GM12878 (cell line): ENCODE measurements around the gene SH3BGRL2. TPM values are rescaled to one million over a fixed set of nuclear protein-coding genes. Genes with fewer than 3 reads are reported as not detected.

ENCODE experiments used
- ATAC-seq: fragments of 200-7000 bp; cut with Tn5 transposase; 3 replicates; pipeline ENCODE4 v1.9.1; 2020; ENCODE audit warnings: mild to moderate bottlenecking, moderate library complexity
- BruUV-seq: library from RNA; stranded (reverse); fragments of 400-500 nt; replicated peaks from 2 replicates; lab custom pipeline; 2021; lab: Mats Ljungman, UMichigan
- CTCF ChIA-PET: fragments of 300-600 bp; sonication (Branson Sonifier 250); formaldehyde crosslinking; extraction: SDS; loops from one replicate; lab custom pipeline; 2021; ENCODE audit warnings: inconsistent platforms; lab: Yijun Ruan, JAX
- POLR2A ChIA-PET: fragments of 350-600 bp; formaldehyde crosslinking; extraction: SDS; loops from one replicate; lab custom pipeline; 2021; ENCODE audit warnings: inconsistent platforms; lab: Charles Lee
- RAD21 ChIA-PET: fragments of 300-600 bp; sonication (Branson Sonifier 250); formaldehyde crosslinking; loops from one replicate; lab custom pipeline; 2023; ENCODE audit warnings: antibody characterized with exemption; ENCODE audit not compliant: unreplicated experiment; lab: Charles Lee
- SMC1A ChIA-PET: fragments of 300-600 bp; sonication (Branson Sonifier 250); formaldehyde crosslinking; loops from one replicate; lab custom pipeline; 2023; ENCODE audit not compliant: unreplicated experiment, uncharacterized antibody; lab: Charles Lee
- DNase-seq: peaks from one replicate; pipeline ENCODE4 v3.0.0-alpha.2; 2011; ENCODE audit warnings: low read depth, low spot score
- FAIRE-seq: peaks from 3 replicates; lab custom pipeline; 2011; peaks lifted over from hg19 to GRCh38; lab: Jason Lieb, UNC
- H2AFZ ChIP-seq: 2 replicates; pipeline ENCODE4 v1.6.0; 2011; ENCODE audit warnings: low read depth, low read length, control low read depth; ENCODE audit not compliant: control insufficient read depth
- H3K27ac ChIP-seq: 2 replicates; pipeline ENCODE4 v1.5.1; 2011; ENCODE audit warnings: control low read depth; ENCODE audit not compliant: control insufficient read depth, insufficient read depth
- H3K27me3 ChIP-seq, 2 experiments: replicated peaks in 1 of 2; 2 replicates each; pipeline versions ENCODE4 v1.6.0 to v1.6.1; 2011; ENCODE audit warnings: low read length in 1 of 2; ENCODE audit not compliant: control insufficient read depth in 2 of 2, insufficient read depth in 2 of 2
- H3K36me3 ChIP-seq, 2 experiments: 2 replicates each; pipeline ENCODE4 v1.5.1; 2011; ENCODE audit warnings: low read length in 1 of 2; ENCODE audit not compliant: control insufficient read depth in 2 of 2, insufficient read depth in 2 of 2
- H3K4me1 ChIP-seq: 2 replicates; pipeline ENCODE4 v1.6.1; 2011; ENCODE audit warnings: mild to moderate bottlenecking, low read length, moderate library complexity, mixed read lengths; ENCODE audit not compliant: control insufficient read depth, insufficient read depth
- H3K4me2 ChIP-seq: 2 replicates; pipeline ENCODE4 v1.6.0; 2011; ENCODE audit warnings: control low read depth; ENCODE audit not compliant: control insufficient read depth, insufficient read depth
- H3K4me3 ChIP-seq: fragments of 200-600 bp; sonication (generic); 2 replicates; pipeline ENCODE4 v1.5.1; 2016
- H3K79me2 ChIP-seq: 2 replicates; pipeline ENCODE4 v1.6.0; 2011; ENCODE audit warnings: low read length; ENCODE audit not compliant: control insufficient read depth, insufficient read depth
- H3K9ac ChIP-seq: 2 replicates; pipeline ENCODE4 v1.8.0; 2011; ENCODE audit warnings: low read length, control low read depth, mixed read lengths; ENCODE audit not compliant: control insufficient read depth, insufficient read depth
- H3K9me3 ChIP-seq: replicated peaks from 3 replicates; pipeline ENCODE4 v1.5.1; 2011; ENCODE audit warnings: mild to moderate bottlenecking, low read length; ENCODE audit not compliant: control insufficient read depth, insufficient read depth
- H4K20me1 ChIP-seq: 2 replicates; pipeline ENCODE4 v1.6.0; 2011; ENCODE audit not compliant: control insufficient read depth, insufficient read depth
- BACH1 ChIP-seq: fragments of 450-650 bp; IDR thresholded peaks from 2 replicates; pipeline ENCODE4 v1.6.1; 2017; ENCODE audit warnings: mild to moderate bottlenecking, borderline replicate concordance
- BRCA1 ChIP-seq: IDR thresholded peaks from 2 replicates; pipeline ENCODE4 v1.6.1; 2011; ENCODE audit warnings: low read depth, low read length, improper control_type of control experiment
- ELK1 ChIP-seq: IDR thresholded peaks from 2 replicates; pipeline ENCODE4 v1.6.1; 2012; ENCODE audit warnings: low read depth, low read length, improper control_type of control experiment
- KAT2A ChIP-seq: conservative IDR thresholded peaks from 2 replicates; pipeline ENCODE4 v1.6.1; 2011; ENCODE audit warnings: low read depth, low read length; ENCODE audit not compliant: control insufficient read depth
- MXI1 ChIP-seq: fragments of 150-350 bp; IDR thresholded peaks from 2 replicates; pipeline ENCODE4 v1.6.1; 2011; ENCODE audit warnings: low read depth, mild to moderate bottlenecking, inconsistent platforms, low read length, improper control_type of control experiment
- PBX3 ChIP-seq: IDR thresholded peaks from 2 replicates; pipeline ENCODE4 v1.6.1; 2011; ENCODE audit warnings: mild to moderate bottlenecking, low read depth, low read length, moderate library complexity; ENCODE audit not compliant: insufficient replicate concordance
- PML ChIP-seq: IDR thresholded peaks from 2 replicates; pipeline ENCODE4 v1.6.1; 2012; ENCODE audit warnings: low read length, inconsistent platforms
- POLR2AphosphoS2 ChIP-seq: IDR thresholded peaks from 2 replicates; pipeline ENCODE4 v1.6.1; 2011; ENCODE audit warnings: low read depth, mild to moderate bottlenecking, low read length, improper control_type of control experiment, moderate library complexity
- RELA ChIP-seq: fragments of 450-650 bp; IDR thresholded peaks from 2 replicates; pipeline ENCODE4 v1.8.0; 2014; ENCODE audit warnings: borderline replicate concordance; ENCODE audit not compliant: partially characterized antibody
- REST ChIP-seq: IDR thresholded peaks from 2 replicates; pipeline ENCODE4 v1.6.1; 2012; ENCODE audit warnings: mild to moderate bottlenecking, low read depth, low read length
- SIX5 ChIP-seq: IDR thresholded peaks from 2 replicates; pipeline ENCODE4 v1.6.1; 2011; ENCODE audit warnings: mild to moderate bottlenecking, low read depth, low read length, moderate library complexity; ENCODE audit not compliant: severe bottlenecking
- SREBF2 ChIP-seq: IDR thresholded peaks from 2 replicates; pipeline ENCODE4 v1.6.1; 2012; ENCODE audit warnings: mild to moderate bottlenecking, low read length
- WGBS: methylation state at CpG from one replicate; pipeline ENCODE4 v1.1.6; 2016; ENCODE audit warnings: low lambda C conversion rate; ENCODE audit not compliant: insufficient replicate concordance, insufficient coverage; ENCODE audit errors: missing lambda C conversion rate; 5-methylcytosine and 5-hydroxymethylcytosine counted together
- in situ Hi-C: fragments of 300-500 bp; cut with MboI; formaldehyde crosslinking; loops from 9 replicates; pipeline ENCODE4 v1.14.3; 2018; ENCODE audit warnings: mixed read lengths
- intact Hi-C: fragments of 100-400 bp; cut with micrococcal nuclease; formaldehyde crosslinking; loops from one replicate; pipeline ENCODE4 v1.14.2; 2022; ENCODE audit not compliant: unreplicated experiment
- polyA plus RNA-seq, 11 experiments: library from polyadenylated mRNA; depleted of rRNA in 4 of 11; unstranded in 6 of 11; stranded (reverse) in 5 of 11; fragments of >200 nt; fragmentation: Nextera tagmentation in 4 of 11; fragmentation: Illumina TruSeq in 1 of 11; extraction: Ambion mirVana in 4 of 11; extraction: Trizol in 1 of 11; gene quantifications; 1 replicate in 1 of 11; 2 replicates in 10 of 11; pipeline versions ENCODE4 v1.2.1 to v1.2.3, GENCODE V29; 2011 to 2016; ENCODE audit warnings: inconsistent platforms in 2 of 11, missing spikeins in 2 of 11, low read depth in 1 of 11
- total RNA-seq, 4 experiments: library from RNA; depleted of rRNA in 3 of 4; stranded (reverse); fragments of >200 nt in 3 of 4; fragmentation: Illumina TruSeq in 1 of 4; extraction: Trizol in 1 of 4; gene quantifications; 2 replicates each; pipeline versions ENCODE4 v1.2.1 to v1.2.3, GENCODE V29; 2013 to 2021

Gene SH3BGRL2
- total and polyA plus RNA-seq, 10 of the 15 experiments (the other 5 are each of a cell fraction or from before 2014, with no cell fraction given): 0.03 to 0.37 (median 0.21) TPM

- TF ChIP-seq SIX5 (no peak), POLR2AphosphoS2 (no peak), ELK1 (no peak)
- ChIA-PET RAD21 (no interaction called here), CTCF (no interaction called here), SMC1A (interaction anchor here (0.6 to 1.5 kb wide), 2 partner anchors 98 to 460 kb away, joined by 3 read pairs; no protein-coding TSS in a partner anchor), POLR2A (no interaction called here)
- Histone ChIP-seq H3K4me1 (no peaks in the 10 kb centered on the region), H3K27me3 (no peaks in the 10 kb centered on the region), H3K9ac (no peak overlapping the region), H3K27ac (no peak overlapping the region), H3K9me3 (no peaks in the 10 kb centered on the region), H3K36me3 (no peaks in the 10 kb centered on the region), H3K79me2 (no peaks in the 10 kb centered on the region), H3K4me2 (no peak overlapping the region), H2AFZ (no peak overlapping the region), H4K20me1 (no peaks in the 10 kb centered on the region), H3K4me3 (no peak overlapping the region)
- ATAC-seq (no peak), FAIRE-seq (no peak), DNase-seq (no peak)
- in situ Hi-C loops: no loop called here
- no TSS peak for BruUV-seq
- intact Hi-C loops: no loop called here
- WGBS: 95% methylated on average over 1 of the region's 1 CpG
Observed at GRCh38 chr6:79666634-79667033, 35.5 kb downstream of the SH3BGRL2 start.

GRCh38 chr6:79668381-79668780, 37.3 kb downstream of the SH3BGRL2 start:
- no peak for ATAC-seq
- Histone ChIP-seq H3K27ac (no peak overlapping the region), H3K4me2 (no peak overlapping the region), H4K20me1 (no peaks in the 10 kb centered on the region), H3K79me2 (no peaks in the 10 kb centered on the region), H3K9ac (no peak overlapping the region), H3K4me3 (no peak overlapping the region), H3K4me1 (no peaks in the 10 kb centered on the region), H3K36me3 (no peaks in the 10 kb centered on the region), H2AFZ (no peak overlapping the region), H3K9me3 (no peaks in the 10 kb centered on the region), H3K27me3 (no peaks in the 10 kb centered on the region)
- CTCF ChIA-PET: no interaction called here
- SMC1A ChIA-PET: no interaction called here
- in situ Hi-C loops (no loop called here), intact Hi-C loops (no loop called here)
- FAIRE-seq: no peak
- RAD21 ChIA-PET: no interaction called here
- 22% methylated on average over 5 of the region's 5 CpGs for WGBS
- POLR2A ChIA-PET: interaction anchor here (0.5 kb wide), 1 partner anchor 105 kb away, joined by 3 read pairs; no protein-coding TSS in a partner anchor
- BruUV-seq: no TSS peak
- DNase-seq: no peak
- TF ChIP-seq REST: no peak
- TF ChIP-seq PBX3: no peak
- no peak for TF ChIP-seq SREBF2
- TF ChIP-seq PML: no peak
- TF ChIP-seq BRCA1: no peak
- TF ChIP-seq RELA: no peak
- no peak for TF ChIP-seq KAT2A
- TF ChIP-seq BACH1: no peak
- no peak for TF ChIP-seq MXI1
